GM12878 (cell line): Measurements from ENCODE around the gene ENTPD3. TPM values are rescaled to one million over a fixed set of nuclear protein-coding genes. Genes with fewer than 3 reads are reported as not detected.

Experiments
- ATAC-seq: fragments of 200-7000 bp; cut with Tn5 transposase; 3 replicates; pipeline ENCODE4 v1.9.1; 2020; ENCODE audit warnings: mild to moderate bottlenecking, moderate library complexity
- BruUV-seq: library from RNA; stranded (reverse); fragments of 400-500 nt; replicated peaks from 2 replicates; lab custom pipeline; 2021; lab: Mats Ljungman, UMichigan
- CTCF ChIA-PET: fragments of 300-600 bp; sonication (Branson Sonifier 250); formaldehyde crosslinking; extraction: SDS; loops from one replicate; lab custom pipeline; 2021; ENCODE audit warnings: inconsistent platforms; lab: Yijun Ruan, JAX
- POLR2A ChIA-PET: fragments of 350-600 bp; formaldehyde crosslinking; extraction: SDS; loops from one replicate; lab custom pipeline; 2021; ENCODE audit warnings: inconsistent platforms; lab: Charles Lee
- RAD21 ChIA-PET: fragments of 300-600 bp; sonication (Branson Sonifier 250); formaldehyde crosslinking; loops from one replicate; lab custom pipeline; 2023; ENCODE audit warnings: antibody characterized with exemption; ENCODE audit not compliant: unreplicated experiment; lab: Charles Lee
- SMC1A ChIA-PET: fragments of 300-600 bp; sonication (Branson Sonifier 250); formaldehyde crosslinking; loops from one replicate; lab custom pipeline; 2023; ENCODE audit not compliant: unreplicated experiment, uncharacterized antibody; lab: Charles Lee
- DNase-seq: peaks from one replicate; pipeline ENCODE4 v3.0.0-alpha.2; 2011; ENCODE audit warnings: low read depth, low spot score
- FAIRE-seq: peaks from 3 replicates; lab custom pipeline; 2011; peaks lifted over from hg19 to GRCh38; lab: Jason Lieb, UNC
- H2AFZ ChIP-seq: 2 replicates; pipeline ENCODE4 v1.6.0; 2011; ENCODE audit warnings: low read depth, low read length, control low read depth; ENCODE audit not compliant: control insufficient read depth
- H3K27ac ChIP-seq: 2 replicates; pipeline ENCODE4 v1.5.1; 2011; ENCODE audit warnings: control low read depth; ENCODE audit not compliant: control insufficient read depth, insufficient read depth
- H3K27me3 ChIP-seq, 2 experiments: replicated peaks in 1 of 2; 2 replicates each; pipeline versions ENCODE4 v1.6.0 to v1.6.1; 2011; ENCODE audit warnings: low read length in 1 of 2; ENCODE audit not compliant: control insufficient read depth in 2 of 2, insufficient read depth in 2 of 2
- H3K36me3 ChIP-seq, 2 experiments: 2 replicates each; pipeline ENCODE4 v1.5.1; 2011; ENCODE audit warnings: low read length in 1 of 2; ENCODE audit not compliant: control insufficient read depth in 2 of 2, insufficient read depth in 2 of 2
- H3K4me1 ChIP-seq: 2 replicates; pipeline ENCODE4 v1.6.1; 2011; ENCODE audit warnings: mild to moderate bottlenecking, low read length, moderate library complexity, mixed read lengths; ENCODE audit not compliant: control insufficient read depth, insufficient read depth
- H3K4me2 ChIP-seq: 2 replicates; pipeline ENCODE4 v1.6.0; 2011; ENCODE audit warnings: control low read depth; ENCODE audit not compliant: control insufficient read depth, insufficient read depth
- H3K4me3 ChIP-seq: fragments of 200-600 bp; sonication (generic); 2 replicates; pipeline ENCODE4 v1.5.1; 2016
- H3K79me2 ChIP-seq: 2 replicates; pipeline ENCODE4 v1.6.0; 2011; ENCODE audit warnings: low read length; ENCODE audit not compliant: control insufficient read depth, insufficient read depth
- H3K9ac ChIP-seq: 2 replicates; pipeline ENCODE4 v1.8.0; 2011; ENCODE audit warnings: low read length, control low read depth, mixed read lengths; ENCODE audit not compliant: control insufficient read depth, insufficient read depth
- H3K9me3 ChIP-seq: replicated peaks from 3 replicates; pipeline ENCODE4 v1.5.1; 2011; ENCODE audit warnings: mild to moderate bottlenecking, low read length; ENCODE audit not compliant: control insufficient read depth, insufficient read depth
- H4K20me1 ChIP-seq: 2 replicates; pipeline ENCODE4 v1.6.0; 2011; ENCODE audit not compliant: control insufficient read depth, insufficient read depth
- CEBPB ChIP-seq, 2 experiments: fragments of 150-350 bp in 1 of 2; IDR thresholded peaks; 2 replicates each; pipeline ENCODE4 v1.6.1; 2012 to 2014; ENCODE audit warnings: low read depth in 2 of 2, low read length in 2 of 2, borderline replicate concordance in 1 of 2, inconsistent platforms in 1 of 2
- CHD1 ChIP-seq: IDR thresholded peaks from 2 replicates; pipeline ENCODE4 v1.6.1; 2012; ENCODE audit warnings: low read depth, low read length, improper control_type of control experiment
- FOXK2 ChIP-seq: fragments of 450-650 bp; IDR thresholded peaks from 2 replicates; pipeline ENCODE4 v1.6.1; 2017; ENCODE audit warnings: mild to moderate bottlenecking, moderate library complexity
- POU2F2 ChIP-seq: IDR thresholded peaks from 3 replicates; pipeline ENCODE4 v1.6.1; 2011; ENCODE audit warnings: low read depth, mild to moderate bottlenecking, low read length, borderline replicate concordance
- RB1 ChIP-seq: fragments of 450-650 bp; formaldehyde crosslinking; IDR thresholded peaks from 2 replicates; pipeline ENCODE4 v1.6.1; 2017; ENCODE audit warnings: mild to moderate bottlenecking, borderline replicate concordance
- RBBP5 ChIP-seq: fragments of 200-600 bp; sonication (generic); conservative IDR thresholded peaks from 2 replicates; pipeline ENCODE4 v1.6.1; 2016
- RCOR1 ChIP-seq: conservative IDR thresholded peaks from 2 replicates; pipeline ENCODE4 v1.6.1; 2012; ENCODE audit warnings: low read depth, low read length, improper control_type of control experiment
- SIX5 ChIP-seq: IDR thresholded peaks from 2 replicates; pipeline ENCODE4 v1.6.1; 2011; ENCODE audit warnings: mild to moderate bottlenecking, low read depth, low read length, moderate library complexity; ENCODE audit not compliant: severe bottlenecking
- SMAD1 ChIP-seq: fragments of 450-650 bp; IDR thresholded peaks from 2 replicates; pipeline ENCODE4 v1.6.1; 2018; ENCODE audit warnings: mild to moderate bottlenecking, low read depth; ENCODE audit not compliant: partially characterized antibody
- TCF12 ChIP-seq: IDR thresholded peaks from 2 replicates; pipeline ENCODE4 v1.6.1; 2011; ENCODE audit warnings: low read depth, mild to moderate bottlenecking, low read length
- WGBS: methylation state at CpG from one replicate; pipeline ENCODE4 v1.1.6; 2016; ENCODE audit warnings: low lambda C conversion rate; ENCODE audit not compliant: insufficient replicate concordance, insufficient coverage; ENCODE audit errors: missing lambda C conversion rate; 5-methylcytosine and 5-hydroxymethylcytosine counted together
- in situ Hi-C: fragments of 300-500 bp; cut with MboI; formaldehyde crosslinking; loops from 9 replicates; pipeline ENCODE4 v1.14.3; 2018; ENCODE audit warnings: mixed read lengths
- intact Hi-C: fragments of 100-400 bp; cut with micrococcal nuclease; formaldehyde crosslinking; loops from one replicate; pipeline ENCODE4 v1.14.2; 2022; ENCODE audit not compliant: unreplicated experiment
- polyA plus RNA-seq, 11 experiments: library from polyadenylated mRNA; depleted of rRNA in 4 of 11; unstranded in 6 of 11; stranded (reverse) in 5 of 11; fragments of >200 nt; fragmentation: Nextera tagmentation in 4 of 11; fragmentation: Illumina TruSeq in 1 of 11; extraction: Ambion mirVana in 4 of 11; extraction: Trizol in 1 of 11; gene quantifications; 1 replicate in 1 of 11; 2 replicates in 10 of 11; pipeline versions ENCODE4 v1.2.1 to v1.2.3, GENCODE V29; 2011 to 2016; ENCODE audit warnings: inconsistent platforms in 2 of 11, missing spikeins in 2 of 11, low read depth in 1 of 11
- total RNA-seq, 4 experiments: library from RNA; depleted of rRNA in 3 of 4; stranded (reverse); fragments of >200 nt in 3 of 4; fragmentation: Illumina TruSeq in 1 of 4; extraction: Trizol in 1 of 4; gene quantifications; 2 replicates each; pipeline versions ENCODE4 v1.2.1 to v1.2.3, GENCODE V29; 2013 to 2021
- TF ChIP-seq, protein P1 (sequence below): fragments of 450-650 bp; IDR thresholded peaks from 2 replicates; pipeline ENCODE4 v1.6.1; 2016; ENCODE audit warnings: mild to moderate bottlenecking
- TF ChIP-seq, protein P2 (sequence below): fragments of 450-650 bp; IDR thresholded peaks from 2 replicates; pipeline ENCODE4 v1.6.1; 2017; ENCODE audit warnings: mild to moderate bottlenecking, low read depth, inconsistent platforms; ENCODE audit not compliant: poor library complexity, severe bottlenecking
- TF ChIP-seq, protein P3 (sequence below): fragments of 450-650 bp; IDR thresholded peaks from 2 replicates; pipeline ENCODE4 v1.6.1; 2017; ENCODE audit warnings: antibody characterized with exemption, mild to moderate bottlenecking, moderate library complexity
- TF ChIP-seq, protein P4 (sequence below): IDR thresholded peaks from 2 replicates; pipeline ENCODE4 v1.6.1; 2011; ENCODE audit warnings: low read depth, low read length, improper control_type of control experiment, borderline replicate concordance

The ENTPD3 gene
- total and polyA plus RNA-seq, 10 of the 15 experiments (the other 5 are each of a cell fraction or from before 2014, with no cell fraction given) = 0.03 TPM; not detected in 9

DNA sequence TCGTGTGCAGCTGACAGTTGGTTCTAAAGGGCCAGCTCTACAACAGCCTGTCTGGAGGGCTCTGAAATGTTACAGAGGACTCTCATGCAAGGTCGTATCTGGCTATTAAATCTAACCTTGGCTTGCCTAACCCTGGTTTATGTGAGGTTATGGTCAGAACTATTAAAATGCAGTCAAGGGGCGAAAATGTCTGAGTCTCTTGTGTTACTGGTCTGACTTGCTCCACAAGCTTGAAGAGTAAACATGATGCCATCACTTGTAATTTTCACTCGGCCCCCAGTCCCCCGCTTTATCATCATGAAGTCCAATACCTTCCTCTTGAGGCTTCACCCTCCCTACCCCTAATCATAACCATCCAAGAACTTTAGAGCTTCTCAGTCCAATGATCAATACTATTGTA, 9.4 kb downstream of the ENTPD3 start (continued):
- TF ChIP-seq, protein P1, sequence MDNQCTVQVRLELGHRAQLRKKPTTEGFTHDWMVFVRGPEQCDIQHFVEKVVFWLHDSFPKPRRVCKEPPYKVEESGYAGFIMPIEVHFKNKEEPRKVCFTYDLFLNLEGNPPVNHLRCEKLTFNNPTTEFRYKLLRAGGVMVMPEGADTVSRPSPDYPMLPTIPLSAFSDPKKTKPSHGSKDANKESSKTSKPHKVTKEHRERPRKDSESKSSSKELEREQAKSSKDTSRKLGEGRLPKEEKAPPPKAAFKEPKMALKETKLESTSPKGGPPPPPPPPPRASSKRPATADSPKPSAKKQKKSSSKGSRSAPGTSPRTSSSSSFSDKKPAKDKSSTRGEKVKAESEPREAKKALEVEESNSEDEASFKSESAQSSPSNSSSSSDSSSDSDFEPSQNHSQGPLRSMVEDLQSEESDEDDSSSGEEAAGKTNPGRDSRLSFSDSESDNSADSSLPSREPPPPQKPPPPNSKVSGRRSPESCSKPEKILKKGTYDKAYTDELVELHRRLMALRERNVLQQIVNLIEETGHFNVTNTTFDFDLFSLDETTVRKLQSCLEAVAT = no peak
- no peak for TF ChIP-seq RBBP5
- no peak for TF ChIP-seq TCF12
- TF ChIP-seq CEBPB (IDR thresholded peaks at IDR 0.05; ENCODE audit: borderline replicate concordance in 1 of 2, low read depth in 2 of 2, low read length in 2 of 2) = no peak
- no peak for TF ChIP-seq FOXK2
- no peak for TF ChIP-seq SMAD1

DNA sequence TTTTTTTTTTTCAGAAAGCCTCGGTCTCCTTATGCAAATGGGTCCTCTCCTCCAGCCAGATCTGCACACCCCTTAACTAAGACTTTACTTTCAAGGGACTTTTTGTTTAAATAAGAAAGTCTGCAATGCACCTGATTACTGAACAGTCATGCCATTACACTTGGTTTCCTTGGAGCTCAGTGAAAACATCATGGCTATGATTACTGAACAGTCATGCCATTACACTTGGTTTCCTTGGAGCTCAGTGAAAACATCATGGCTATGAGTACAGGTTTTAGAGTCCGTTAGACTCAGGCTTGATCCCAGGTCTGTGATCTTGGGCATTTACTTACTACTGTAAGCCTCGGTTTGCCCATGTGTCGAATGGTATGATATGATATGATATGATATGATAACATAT, 10.1 kb downstream of the ENTPD3 start:
- Histone ChIP-seq H3K36me3 (no peaks in the 10 kb centered on the region), H4K20me1 (no peaks in the 10 kb centered on the region), H3K4me3 (no peak overlapping the region), H2AFZ (no peak overlapping the region), H3K9me3 (no peaks in the 10 kb centered on the region), H3K27me3 (no peaks in the 10 kb centered on the region; a peak in 1 of 4 replicates), H3K9ac (no peak overlapping the region), H3K4me2 (no peak overlapping the region), H3K27ac (no peak overlapping the region), H3K4me1 (no peaks in the 10 kb centered on the region), H3K79me2 (no peaks in the 10 kb centered on the region)
- intact Hi-C loops = no loop called here
- DNase-seq (no peak), FAIRE-seq (no peak), ATAC-seq (no peak)
- RAD21 ChIA-PET = no interaction called here
- CTCF ChIA-PET = no interaction called here
- BruUV-seq = no TSS peak
- SMC1A ChIA-PET = no interaction called here
- POLR2A ChIA-PET = no interaction called here
- 6% methylated on average over 4 of the region's 4 CpGs for WGBS
- in situ Hi-C loops = no loop called here
- TF ChIP-seq SIX5 (no peak), POU2F2 (no peak), RB1 (no peak), FOXK2 (no peak), RCOR1 (no peak), CHD1 (no peak)
- TF ChIP-seq, protein P1 = no peak
- TF ChIP-seq, protein P2, sequence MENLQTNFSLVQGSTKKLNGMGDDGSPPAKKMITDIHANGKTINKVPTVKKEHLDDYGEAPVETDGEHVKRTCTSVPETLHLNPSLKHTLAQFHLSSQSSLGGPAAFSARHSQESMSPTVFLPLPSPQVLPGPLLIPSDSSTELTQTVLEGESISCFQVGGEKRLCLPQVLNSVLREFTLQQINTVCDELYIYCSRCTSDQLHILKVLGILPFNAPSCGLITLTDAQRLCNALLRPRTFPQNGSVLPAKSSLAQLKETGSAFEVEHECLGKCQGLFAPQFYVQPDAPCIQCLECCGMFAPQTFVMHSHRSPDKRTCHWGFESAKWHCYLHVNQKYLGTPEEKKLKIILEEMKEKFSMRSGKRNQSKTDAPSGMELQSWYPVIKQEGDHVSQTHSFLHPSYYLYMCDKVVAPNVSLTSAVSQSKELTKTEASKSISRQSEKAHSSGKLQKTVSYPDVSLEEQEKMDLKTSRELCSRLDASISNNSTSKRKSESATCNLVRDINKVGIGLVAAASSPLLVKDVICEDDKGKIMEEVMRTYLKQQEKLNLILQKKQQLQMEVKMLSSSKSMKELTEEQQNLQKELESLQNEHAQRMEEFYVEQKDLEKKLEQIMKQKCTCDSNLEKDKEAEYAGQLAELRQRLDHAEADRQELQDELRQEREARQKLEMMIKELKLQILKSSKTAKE = no peak
- TF ChIP-seq, protein P3, sequence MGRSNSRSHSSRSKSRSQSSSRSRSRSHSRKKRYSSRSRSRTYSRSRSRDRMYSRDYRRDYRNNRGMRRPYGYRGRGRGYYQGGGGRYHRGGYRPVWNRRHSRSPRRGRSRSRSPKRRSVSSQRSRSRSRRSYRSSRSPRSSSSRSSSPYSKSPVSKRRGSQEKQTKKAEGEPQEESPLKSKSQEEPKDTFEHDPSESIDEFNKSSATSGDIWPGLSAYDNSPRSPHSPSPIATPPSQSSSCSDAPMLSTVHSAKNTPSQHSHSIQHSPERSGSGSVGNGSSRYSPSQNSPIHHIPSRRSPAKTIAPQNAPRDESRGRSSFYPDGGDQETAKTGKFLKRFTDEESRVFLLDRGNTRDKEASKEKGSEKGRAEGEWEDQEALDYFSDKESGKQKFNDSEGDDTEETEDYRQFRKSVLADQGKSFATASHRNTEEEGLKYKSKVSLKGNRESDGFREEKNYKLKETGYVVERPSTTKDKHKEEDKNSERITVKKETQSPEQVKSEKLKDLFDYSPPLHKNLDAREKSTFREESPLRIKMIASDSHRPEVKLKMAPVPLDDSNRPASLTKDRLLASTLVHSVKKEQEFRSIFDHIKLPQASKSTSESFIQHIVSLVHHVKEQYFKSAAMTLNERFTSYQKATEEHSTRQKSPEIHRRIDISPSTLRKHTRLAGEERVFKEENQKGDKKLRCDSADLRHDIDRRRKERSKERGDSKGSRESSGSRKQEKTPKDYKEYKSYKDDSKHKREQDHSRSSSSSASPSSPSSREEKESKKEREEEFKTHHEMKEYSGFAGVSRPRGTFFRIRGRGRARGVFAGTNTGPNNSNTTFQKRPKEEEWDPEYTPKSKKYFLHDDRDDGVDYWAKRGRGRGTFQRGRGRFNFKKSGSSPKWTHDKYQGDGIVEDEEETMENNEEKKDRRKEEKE = no peak
- TF ChIP-seq, protein P4, sequence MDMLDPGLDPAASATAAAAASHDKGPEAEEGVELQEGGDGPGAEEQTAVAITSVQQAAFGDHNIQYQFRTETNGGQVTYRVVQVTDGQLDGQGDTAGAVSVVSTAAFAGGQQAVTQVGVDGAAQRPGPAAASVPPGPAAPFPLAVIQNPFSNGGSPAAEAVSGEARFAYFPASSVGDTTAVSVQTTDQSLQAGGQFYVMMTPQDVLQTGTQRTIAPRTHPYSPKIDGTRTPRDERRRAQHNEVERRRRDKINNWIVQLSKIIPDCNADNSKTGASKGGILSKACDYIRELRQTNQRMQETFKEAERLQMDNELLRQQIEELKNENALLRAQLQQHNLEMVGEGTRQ = no peak
